Mucosa of descending colon (tissue), 3 donors: Measurements from ENCODE around the gene ZBTB7A. TPM values are rescaled to one million over a fixed set of nuclear protein-coding genes. Genes with fewer than 3 reads are reported as not detected.

Experiments
- ATAC-seq: fragments of 200-7000 bp; cut with Tn5 transposase; one replicate; pipeline ENCODE4 v1.9.1; 2020; ENCODE audit warnings: mild to moderate bottlenecking, moderate library complexity
- DNase-seq, 3 donors: peaks; one replicate each; pipeline ENCODE4 v3.0.0-alpha.2; 2020
- H3K36me3 ChIP-seq: fragments of 200-600 bp; one replicate; pipeline ENCODE4 v1.8.0; 2021; ENCODE audit warnings: low read depth, mild to moderate bottlenecking
- H3K4me1 ChIP-seq: fragments of 200-600 bp; one replicate; pipeline ENCODE4 v1.8.0; 2021; ENCODE audit warnings: low read depth, mild to moderate bottlenecking
- H3K4me3 ChIP-seq: fragments of 200-600 bp; one replicate; pipeline ENCODE4 v1.8.0; 2021; ENCODE audit warnings: mild to moderate bottlenecking
- H3K9me3 ChIP-seq: fragments of 200-600 bp; one replicate; pipeline ENCODE4 v1.8.0; 2021; ENCODE audit warnings: mild to moderate bottlenecking
- CTCF ChIP-seq: fragments of 200-600 bp; IDR thresholded peaks from one replicate; pipeline ENCODE4 v1.8.0; 2022; ENCODE audit warnings: antibody characterized with exemption, mild to moderate bottlenecking
- intact Hi-C, 2 donors: fragments of 100-400 bp; cut with DNase I in 1 of 2; cut with micrococcal nuclease in 1 of 2; formaldehyde crosslinking; loops; one replicate each; pipeline versions ENCODE4 v1.11.0 to v1.11.1; 2022; cut with DNase I, micrococcal nuclease
- total RNA-seq, 3 donors: library from RNA; stranded (reverse); fragmentation: NEBNext Ultra II Directional in 2 of 3; extraction: Animal tissue kit (Norgen Biotek cat#: 25700) in 2 of 3; gene quantifications; one replicate each; pipeline versions ENCODE4 v1.2.1 to v1.2.4, GENCODE V29; 2021 to 2023
- donor health status: DM: no; HTN: no; CAD: no; lungs with moderate emphysema.
- donor health status: DM: no; HTN: no; CAD: no.
- donor health status: DM: no; HTN: yes; CAD: no.

ZBTB7A gene
- total RNA-seq, 3 donors from 2014 or later = 104 to 115 (median 112) TPM

- Histone ChIP-seq H3K4me1 (peaks cover 10% of the 10 kb centered on the region), H3K4me3 (no peak overlapping the region), H3K9me3 (no peaks in the 10 kb centered on the region), H3K36me3 (peaks cover 4% of the 10 kb centered on the region)
- DNase-seq = no peak
- intact Hi-C loops = no loop called here
- no peak for TF ChIP-seq CTCF
- no peak for ATAC-seq
Observed at GRCh38 chr19:4097501-4097900, 30.8 kb upstream of the ZBTB7A start.

GRCh38 chr19:4096049-4096892 is 29.6 kb upstream of the ZBTB7A start:
- intact Hi-C loops = no loop called here
- ATAC-seq (peak; percentile 86), DNase-seq (peak; percentile 88 to 93 (median 92))
- peaks cover 10% of the 10 kb centered on the region for H3K4me1 ChIP-seq
- peaks cover 4% of the 10 kb centered on the region for H3K36me3 ChIP-seq
- no peak overlapping the region for H3K4me3 ChIP-seq
- TF ChIP-seq CTCF = no peak
- H3K9me3 ChIP-seq = no peaks in the 10 kb centered on the region

- H3K36me3 ChIP-seq = peaks cover 4% of the 10 kb centered on the region
- peaks cover 10% of the 10 kb centered on the region for H3K4me1 ChIP-seq
- H3K4me3 ChIP-seq = no peak overlapping the region
- DNase-seq (no peak), ATAC-seq (no peak)
- TF ChIP-seq CTCF = no peak
- intact Hi-C loops = no loop called here
- H3K9me3 ChIP-seq = no peaks in the 10 kb centered on the region
Observed at GRCh38 chr19:4095488-4095844, 28.8 kb upstream of the ZBTB7A start.

GRCh38 chr19:4094761-4095487 is 28.2 kb upstream of the ZBTB7A start:
- intact Hi-C loops = no loop called here
- ATAC-seq = peak; percentile 82
- Histone ChIP-seq H3K4me1 (peaks cover 10% of the 10 kb centered on the region), H3K36me3 (peaks cover 4% of the 10 kb centered on the region), H3K4me3 (no peak overlapping the region), H3K9me3 (no peaks in the 10 kb centered on the region)
- no peak for TF ChIP-seq CTCF
- peak; percentile 89 to 94 (median 93) for DNase-seq

- H3K4me1 ChIP-seq = peaks cover 10% of the 10 kb centered on the region
- H3K9me3 ChIP-seq = no peaks in the 10 kb centered on the region
- H3K4me3 ChIP-seq = no peak overlapping the region
- ATAC-seq (no peak), DNase-seq (no peak)
- peaks cover 2% of the 10 kb centered on the region for H3K36me3 ChIP-seq
- TF ChIP-seq CTCF = no peak
- intact Hi-C loops = no loop called here
Observed at GRCh38 chr19:4094291-4094690, 27.6 kb upstream of the ZBTB7A start.
